GM19397 (cell line): ENCODE results near the gene GLIS1.

ENCODE experiments used
- ATAC-seq: cut with Tn5 transposase; IDR thresholded peaks from one replicate; pipeline ENCODE4 v1.9.1; 2021; ENCODE audit warnings: mild to moderate bottlenecking, moderate library complexity; ENCODE audit not compliant: unreplicated experiment

Gene GLIS1

GRCh38 chr1:53477651-53478501 is 261.1 kb downstream of the GLIS1 start:
- ATAC-seq: no peak

DNA sequence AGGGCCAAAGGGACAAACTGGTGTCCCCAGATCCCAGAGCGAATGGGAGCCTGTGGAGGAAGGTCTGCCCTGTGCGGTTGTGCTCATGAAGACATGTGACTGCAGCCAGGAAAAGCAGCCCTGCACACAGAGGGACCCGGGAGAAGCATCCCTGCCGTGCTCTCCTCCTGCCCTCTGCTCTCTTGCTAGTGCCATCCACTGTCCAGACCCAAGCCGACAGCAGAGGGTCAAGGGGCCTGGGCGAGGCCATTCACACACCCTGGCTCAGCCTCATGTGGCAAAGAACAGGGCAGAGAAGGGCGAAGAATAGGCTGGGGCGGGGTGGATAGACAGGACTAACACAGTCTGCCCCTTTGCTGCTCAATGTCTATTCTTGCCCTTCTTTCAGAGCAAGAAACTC is 262.4 kb downstream of the GLIS1 start:
- no peak for ATAC-seq

DNA sequence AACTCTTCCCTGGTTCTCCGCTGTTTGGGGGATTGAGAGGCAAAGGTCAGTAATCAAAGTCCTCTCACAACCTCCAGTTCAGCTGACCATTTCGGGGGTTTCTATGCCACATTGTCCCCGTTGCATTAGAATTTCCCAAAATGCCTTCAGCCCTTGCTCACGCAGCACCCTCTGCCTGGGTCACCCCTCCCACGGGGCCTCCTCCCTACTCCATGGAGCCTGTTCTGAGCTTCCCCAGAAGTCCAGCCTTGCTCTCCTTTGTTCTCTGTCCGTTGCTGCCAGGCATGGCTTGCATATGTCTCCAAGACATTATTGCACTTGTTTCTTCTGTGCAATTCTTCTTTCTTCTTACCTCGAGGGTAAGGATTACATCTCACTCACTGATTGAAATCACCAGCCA is 263.3 kb downstream of the GLIS1 start:
- ATAC-seq: no peak

DNA sequence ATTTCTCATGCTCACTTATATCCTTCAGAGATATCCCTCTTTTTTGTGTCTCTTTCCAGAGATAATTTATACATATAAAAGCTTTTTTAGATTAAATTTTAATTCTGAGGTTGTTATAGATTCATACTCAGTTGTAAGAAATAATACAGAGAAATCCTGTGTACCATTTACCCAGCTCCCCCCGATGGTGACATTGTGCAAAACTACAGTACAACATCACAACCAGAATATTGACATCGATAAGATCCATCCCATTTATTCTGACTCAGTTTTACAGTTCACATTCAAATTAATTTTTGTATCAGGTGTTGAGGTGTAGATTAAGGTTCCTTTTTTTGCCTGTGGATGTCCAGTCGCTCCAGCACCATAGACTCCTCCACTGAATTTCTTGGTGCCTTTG is 265.5 kb downstream of the GLIS1 start:
- no peak for ATAC-seq

DNA sequence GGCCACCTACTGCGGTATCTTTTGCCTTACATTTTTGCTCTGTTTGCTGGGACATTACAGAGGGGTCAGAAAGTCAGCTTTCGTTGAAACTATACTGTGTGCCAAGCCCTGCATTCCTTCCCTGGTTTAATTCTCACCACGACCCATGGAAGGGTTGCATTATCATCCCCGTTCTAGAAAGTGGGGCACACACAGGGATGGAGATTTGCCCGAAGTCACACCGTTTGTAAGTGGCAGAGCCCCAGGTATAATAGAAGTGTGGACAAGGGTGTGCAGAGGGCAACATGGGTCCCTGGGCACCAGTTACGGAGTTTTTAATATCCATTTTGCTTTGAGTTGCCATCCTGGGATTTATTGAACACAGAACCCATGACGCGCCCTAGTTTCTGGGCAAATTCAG is 268.0 kb downstream of the GLIS1 start:
- no peak for ATAC-seq

- ATAC-seq: no peak
Measured at GRCh38 chr1:53470584-53470983, 268.4 kb downstream of the GLIS1 start.

- ATAC-seq: no peak
Measured at GRCh38 chr1:53470155-53470554, 268.8 kb downstream of the GLIS1 start.

DNA sequence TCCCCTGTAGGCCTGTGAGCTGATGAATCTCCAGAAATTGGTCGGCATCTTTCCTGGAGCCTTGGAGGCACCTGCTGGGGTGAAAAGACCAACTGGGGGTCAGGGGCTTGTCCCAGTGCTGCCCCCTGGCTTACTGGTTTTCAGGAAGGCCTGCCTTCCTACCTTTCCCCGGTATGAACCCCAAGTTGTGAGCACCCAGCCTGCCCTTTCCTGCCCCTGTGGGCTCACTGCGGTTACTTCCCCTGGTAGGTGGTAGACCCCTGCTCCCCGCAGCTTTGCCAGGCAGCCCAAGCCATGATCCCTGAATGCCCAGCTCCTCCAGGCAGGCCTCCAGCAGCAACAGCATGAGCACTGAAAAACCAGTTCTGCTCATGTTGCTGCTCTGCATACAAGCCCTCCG is 269.6 kb downstream of the GLIS1 start:
- ATAC-seq: no peak

DNA sequence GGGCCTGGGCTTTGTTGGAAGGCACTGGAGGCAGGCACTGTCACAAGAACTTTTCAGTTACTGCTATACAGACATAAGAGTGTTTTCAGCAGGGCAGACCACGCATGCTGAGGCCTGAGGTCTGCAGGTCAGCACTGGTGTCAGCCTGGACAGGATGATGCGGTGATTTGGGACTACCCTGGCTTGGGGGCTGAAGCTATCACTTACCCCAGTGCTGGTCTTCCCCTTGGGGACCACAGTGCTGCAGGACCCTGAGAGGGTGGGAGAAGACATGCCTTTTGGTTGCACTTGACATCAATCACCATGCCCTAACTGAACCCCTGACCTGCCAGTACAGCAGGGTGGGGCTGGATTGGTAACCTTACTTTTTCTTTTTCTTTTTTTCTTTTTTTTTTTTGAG is 270.6 kb downstream of the GLIS1 start:
- ATAC-seq: no peak

- ATAC-seq: no peak
Measured at GRCh38 chr1:53467391-53467790, 271.6 kb downstream of the GLIS1 start.

GRCh38 chr1:53465023-53465957 is 273.7 kb downstream of the GLIS1 start:
- ATAC-seq: no peak

GRCh38 chr1:53463961-53464899 is 274.7 kb downstream of the GLIS1 start:
- ATAC-seq: no peak

DNA sequence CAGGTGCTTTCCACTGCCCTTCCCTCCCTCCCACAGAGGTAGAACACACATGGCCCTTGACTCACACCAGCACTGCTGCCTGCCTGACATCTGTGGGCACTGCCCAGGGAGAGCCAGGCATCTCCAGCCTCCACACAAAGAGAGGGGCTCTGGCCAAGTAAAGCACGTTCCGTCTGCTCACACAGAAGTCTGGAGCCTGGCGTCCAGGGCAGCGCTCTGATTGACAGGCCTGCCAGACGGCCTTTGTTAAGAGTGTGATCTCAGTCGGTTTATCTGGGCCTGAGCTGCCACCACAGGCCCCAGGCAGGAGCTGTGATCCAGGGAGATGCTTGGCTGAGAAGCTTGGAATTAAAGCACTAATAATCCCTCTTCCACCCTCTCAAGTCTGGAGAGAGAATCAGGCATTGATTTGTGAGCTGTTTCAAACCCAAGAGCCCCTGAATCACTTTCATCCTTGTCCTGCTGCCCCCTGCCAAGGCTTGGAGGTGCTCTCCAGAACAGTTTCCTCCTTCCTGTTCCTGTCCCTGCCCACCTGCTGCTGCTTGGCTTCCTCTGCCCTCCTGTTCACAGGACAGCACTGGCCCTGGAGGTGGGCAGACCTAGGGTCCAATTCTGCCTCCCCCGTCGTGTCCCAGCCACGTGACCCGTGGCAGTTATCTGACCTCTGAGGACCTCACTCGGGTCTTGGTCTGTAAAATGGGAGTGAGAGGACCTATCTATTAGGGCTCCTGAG is 276.0 kb downstream of the GLIS1 start:
- no peak for ATAC-seq

GRCh38 chr1:53462193-53462592 is 276.8 kb downstream of the GLIS1 start:
- ATAC-seq: no peak

DNA sequence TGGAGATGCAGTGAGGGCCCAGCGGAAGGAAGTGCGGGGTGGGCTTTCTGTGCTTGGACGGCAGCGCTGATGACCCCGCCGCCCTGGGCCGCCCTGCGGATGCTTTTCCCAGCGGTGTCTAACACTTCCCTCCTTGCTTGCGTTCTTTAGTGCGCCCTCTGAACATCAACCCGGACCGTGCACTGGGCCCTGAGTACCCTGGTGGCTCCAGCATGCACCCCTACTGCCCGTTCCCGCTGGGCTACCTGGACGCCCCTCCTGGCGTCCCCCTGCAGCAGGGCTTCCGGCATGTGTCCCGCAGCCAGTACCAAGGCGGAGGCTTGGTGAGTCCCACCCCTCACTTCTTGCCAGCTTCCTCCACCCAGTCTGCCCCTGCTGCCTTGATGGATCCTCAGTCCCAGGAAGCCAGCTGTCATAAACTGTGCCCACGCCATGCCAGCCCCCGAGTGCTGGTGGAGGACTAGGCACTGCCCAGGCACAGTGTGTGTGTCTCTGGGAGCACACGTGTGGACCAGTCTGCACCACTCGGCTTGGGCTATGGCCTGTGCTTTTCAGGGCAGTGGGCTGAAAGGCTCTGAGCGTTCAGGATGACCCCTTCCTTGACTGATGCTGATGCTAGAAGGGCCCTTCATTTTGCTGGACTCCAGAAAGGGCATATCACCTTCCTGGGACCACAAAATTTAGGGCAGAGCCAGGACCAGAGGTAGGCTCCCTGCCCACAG is 277.5 kb downstream of the GLIS1 start:
- no peak for ATAC-seq

DNA sequence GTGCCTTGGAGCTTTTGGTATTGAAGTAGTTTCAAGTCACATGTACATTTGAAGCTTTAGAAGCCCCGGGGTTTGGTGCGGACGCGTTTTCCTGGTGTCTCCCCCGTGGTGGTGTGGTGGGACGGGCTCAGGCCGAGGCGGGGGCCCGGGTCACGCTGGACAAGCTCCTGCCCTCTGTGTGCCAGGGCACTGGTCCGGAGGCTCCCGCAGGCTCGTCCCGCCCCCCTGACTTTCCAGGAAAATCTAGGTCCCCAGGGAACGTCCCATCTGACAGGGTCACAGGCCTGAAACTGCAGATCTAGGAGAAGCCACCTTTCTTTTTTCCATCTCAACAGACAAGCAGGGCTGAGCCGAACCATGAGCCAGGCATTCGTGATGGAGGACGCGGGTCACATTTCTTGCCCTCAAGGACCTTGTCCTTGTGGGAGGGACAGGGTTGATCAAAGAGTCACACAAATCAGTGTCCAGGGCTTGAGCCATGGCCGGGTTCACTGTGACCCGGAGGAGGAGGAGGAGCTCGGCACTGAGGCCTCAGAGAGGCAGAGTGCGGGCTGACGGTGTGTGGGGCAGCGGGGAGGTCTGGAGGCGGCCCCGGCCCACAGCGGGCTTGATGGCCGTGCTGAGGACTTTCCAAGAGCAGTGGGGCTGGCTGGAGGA is 278.2 kb downstream of the GLIS1 start:
- no peak for ATAC-seq

DNA sequence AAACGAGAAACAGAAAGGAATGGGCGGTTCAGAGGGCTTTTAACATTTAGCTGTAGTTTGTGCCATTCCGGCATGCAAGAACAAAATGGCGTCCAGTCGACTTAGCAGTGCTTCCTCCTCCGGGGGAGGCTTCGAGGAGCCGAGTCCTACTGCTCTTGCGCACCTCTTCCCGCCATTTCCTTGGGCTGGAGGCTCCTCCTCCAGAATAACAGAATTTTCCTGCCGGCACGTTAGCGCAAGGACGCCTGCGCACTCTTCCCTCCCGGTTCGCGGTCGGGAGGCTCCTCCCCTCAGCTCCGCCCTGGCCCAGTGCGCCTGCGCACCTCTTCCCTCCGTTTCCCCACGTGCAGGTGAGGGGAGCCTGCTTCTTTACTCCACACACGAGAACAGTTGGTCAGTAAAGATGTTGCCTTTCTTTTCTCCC is 278.7 kb downstream of the GLIS1 start:
- ATAC-seq: no peak

DNA sequence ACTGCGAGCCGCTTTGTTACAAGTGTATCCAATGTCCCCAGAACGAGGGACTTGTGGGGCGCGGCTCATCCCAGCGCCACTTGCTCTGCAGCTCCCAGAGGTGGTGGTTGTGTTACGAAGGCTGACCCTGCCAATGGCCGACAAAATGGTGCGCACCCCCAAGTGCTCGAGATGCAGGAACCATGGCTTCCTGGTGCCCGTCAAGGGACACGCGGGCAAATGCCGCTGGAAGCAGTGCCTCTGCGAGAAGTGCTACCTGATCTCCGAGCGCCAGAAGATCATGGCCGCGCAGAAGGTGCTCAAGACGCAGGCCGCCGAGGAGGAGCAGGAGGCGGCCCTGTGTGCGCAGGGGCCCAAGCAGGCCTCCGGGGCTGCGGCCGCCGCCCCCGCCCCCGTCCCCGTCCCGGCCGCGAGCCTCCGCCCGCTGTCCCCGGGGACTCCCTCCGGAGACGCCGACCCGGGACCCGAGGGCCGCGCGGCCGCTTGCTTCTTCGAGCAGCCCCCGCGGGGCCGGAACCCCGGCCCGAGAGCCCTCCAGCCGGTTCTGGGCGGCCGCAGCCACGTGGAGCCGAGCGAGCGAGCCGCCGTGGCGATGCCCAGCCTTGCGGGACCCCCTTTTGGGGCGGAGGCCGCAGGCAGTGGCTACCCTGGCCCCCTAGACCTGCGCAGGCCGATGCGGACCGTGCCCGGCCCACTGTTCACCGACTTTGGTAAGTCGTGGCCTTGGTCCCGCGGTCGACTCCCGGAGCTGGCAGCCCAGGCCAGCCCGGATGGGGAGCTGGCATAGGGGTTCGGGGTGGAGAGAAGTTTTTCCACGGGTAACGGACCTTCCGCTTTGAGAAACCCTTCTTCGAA is 279.4 kb downstream of the GLIS1 start, which contains the start of gene DMRTB1:
Gene DMRTB1 (plus strand): TSS at position 79 of the 855 bp plus-strand sequence. CDS start 55 bp downstream, at position 134.
- no peak for ATAC-seq
